Epithelial cell of esophagus (primary cell): ENCODE results near the gene LRRC74A.

Experiments
- DNase-seq: peaks from one replicate; pipeline ENCODE4 v3.0.0; 2010; ENCODE audit warnings: low read depth
- H3K4me3 ChIP-seq: 2 replicates; pipeline ENCODE4 v1.5.1; 2011; ENCODE audit warnings: mild to moderate bottlenecking, low read length, control low read depth
- CTCF ChIP-seq: IDR thresholded peaks from 2 replicates; pipeline ENCODE4 v1.5.1; 2011; ENCODE audit warnings: low read depth, mild to moderate bottlenecking, low read length, control low read depth, inconsistent platforms; ENCODE audit not compliant: insufficient read depth; ENCODE audit errors: missing control alignments

Gene LRRC74A

GRCh38 chr14:76808990-76809389 is 17.2 kb upstream of the LRRC74A start:
- no peak overlapping the region for H3K4me3 ChIP-seq
- no peak for DNase-seq
- no peak for TF ChIP-seq CTCF

DNA sequence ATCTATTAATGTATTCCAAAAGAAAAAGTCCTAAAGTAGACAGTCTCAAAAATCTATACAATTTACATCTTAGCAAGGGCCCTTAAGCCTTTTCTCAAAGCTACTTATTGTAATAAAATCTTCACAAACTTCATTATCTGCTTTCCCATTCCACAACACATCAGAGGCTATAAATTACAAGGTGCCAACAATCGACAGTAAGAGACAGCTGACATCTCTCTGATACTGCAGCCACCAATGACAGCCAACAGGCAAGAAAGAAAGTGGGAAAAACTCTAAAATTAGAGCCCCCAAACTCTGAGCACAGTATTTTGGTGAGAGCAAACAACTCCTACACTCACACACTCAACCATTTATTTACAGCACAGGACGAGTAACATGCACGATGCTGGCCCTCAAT is 15.7 kb upstream of the LRRC74A start:
- H3K4me3 ChIP-seq = no peak overlapping the region
- no peak for DNase-seq
- TF ChIP-seq CTCF = no peak

GRCh38 chr14:76810953-76811400 is 15.2 kb upstream of the LRRC74A start:
- peak; percentile 42 for DNase-seq
- H3K4me3 ChIP-seq = peak overlapping the region; percentile 76
- peak; percentile 63 for TF ChIP-seq CTCF

- peak overlapping the region; percentile 76 for H3K4me3 ChIP-seq
- no peak for TF ChIP-seq CTCF
- no peak for DNase-seq
These were observed 14.6 kb upstream of the LRRC74A start for GRCh38 chr14:76811561-76811960.

- peak; percentile 15 for DNase-seq
- peak overlapping the region; percentile 76 for H3K4me3 ChIP-seq
- TF ChIP-seq CTCF = no peak
These were observed 14.2 kb upstream of the LRRC74A start for GRCh38 chr14:76812093-76812421.

DNA sequence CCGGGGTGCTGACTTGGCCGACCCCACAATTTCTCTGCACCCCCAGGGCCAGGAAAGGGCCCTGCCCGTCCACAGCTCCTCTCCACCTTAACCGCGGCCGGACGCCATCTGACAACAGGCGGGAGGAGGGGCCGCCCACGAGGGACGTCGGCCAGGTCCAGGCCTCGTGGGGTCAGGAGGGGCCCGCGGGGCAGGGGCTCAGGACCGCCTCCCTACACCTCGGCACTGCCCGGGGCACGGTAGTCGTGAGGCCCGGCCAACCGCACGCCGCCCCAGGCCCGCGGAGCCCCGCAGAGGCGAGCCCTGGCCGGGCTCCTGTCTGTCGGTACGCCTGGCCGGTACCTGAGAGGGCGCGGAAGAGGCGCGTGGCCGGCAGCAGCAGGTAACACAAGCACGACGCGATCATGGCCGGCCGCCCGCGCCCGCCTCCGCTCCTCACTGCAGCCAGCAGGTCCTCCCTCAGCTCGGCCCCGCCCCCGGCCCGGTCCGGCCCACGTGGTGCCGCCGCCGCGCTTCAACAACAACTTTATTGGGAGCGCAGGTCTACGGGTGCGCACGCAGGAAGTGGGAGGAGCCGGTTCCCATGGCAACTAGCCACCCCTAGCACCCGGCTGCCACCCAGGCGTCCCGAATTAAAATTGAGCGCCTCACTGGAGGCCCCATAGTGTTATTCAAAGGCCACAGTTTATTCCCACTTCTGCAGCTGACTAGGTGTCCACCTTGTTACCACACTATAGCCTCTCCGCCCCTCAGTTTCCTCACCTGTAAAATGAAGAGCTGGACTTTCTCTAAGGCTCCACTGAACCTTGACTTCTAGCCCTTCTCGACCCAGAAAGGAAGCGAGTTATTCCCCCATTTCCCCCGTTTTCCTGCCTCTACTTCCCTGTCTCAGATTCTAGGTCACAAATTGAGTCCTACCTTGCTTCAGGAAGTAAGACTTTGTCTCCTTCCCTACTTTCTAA is 13.5 kb upstream of the LRRC74A start, which contains the start of gene ANGEL1:
ANGEL1 (minus strand) TSS at position 461 of the 962 bp plus-strand sequence; CDS start at position 406, 55 bp downstream.
- H3K4me3 ChIP-seq = peak within 1 kb of the TSS; percentile 76
- no peak for TF ChIP-seq CTCF
- peak; percentile 97 for DNase-seq
